Measurements from ENCODE around the gene MOSPD3. TPM values are rescaled to one million over a fixed set of nuclear protein-coding genes. Genes with fewer than 3 reads are reported as not detected.

The MOSPD3 gene
- total and polyA plus RNA-seq, 8 donors, result 4.0 to 30.7 (median 20.4) TPM; not detected in 1

- Histone ChIP-seq H3K9me3 (no peaks in the 10 kb centered on the region), H3K27ac (peak overlapping the region in 2 of 5 donors; percentile 88 to 98), H3K4me1 (peaks cover 9 to 22% (median 20%) of the 10 kb centered on the region in 4 donors), H3K4me3 (peak overlapping the region; percentile 70 to 89 (median 86)), H3K36me3 (peaks cover 0 to 22% (median 14%) of the 10 kb centered on the region in 4 donors), H3K27me3 (no peaks in the 10 kb centered on the region)
- 85 to 96% (median 88%) methylated on average over 7 to 13 of the region's 13 CpGs for WGBS, 5 donors
- DNase-seq, result no peak
- TF ChIP-seq CTCF (IDR thresholded peaks at IDR 0.05) (no peak), POLR2AphosphoS5 (IDR thresholded peaks at IDR 0.05) (no peak), POLR2A (IDR thresholded peaks at IDR 0.05) (no peak), EP300 (IDR thresholded peaks at IDR 0.05) (no peak)
- intact Hi-C loops (cut with DNase I; ENCODE audit: low total_unique reads), result no loop called here
Observed at GRCh38 chr7:100613412-100614175, 1.3 kb downstream of the MOSPD3 start.

GRCh38 chr7:100614308-100614861 lies 2.0 kb downstream of the MOSPD3 start:
- peaks cover 9 to 22% (median 20%) of the 10 kb centered on the region in 4 donors for H3K4me1 ChIP-seq
- 80 to 90% (median 84%) methylated on average over 6 of the region's 6 CpGs for WGBS, 5 donors
- no peak for DNase-seq
- H3K9me3 ChIP-seq, result no peaks in the 10 kb centered on the region
- H3K27ac ChIP-seq, result no peak overlapping the region
- TF ChIP-seq EP300 (IDR thresholded peaks at IDR 0.05) (no peak), CTCF (IDR thresholded peaks at IDR 0.05) (no peak), POLR2A (IDR thresholded peaks at IDR 0.05) (no peak), POLR2AphosphoS5 (IDR thresholded peaks at IDR 0.05) (no peak)
- peaks cover 0 to 22% (median 14%) of the 10 kb centered on the region in 4 donors for H3K36me3 ChIP-seq
- no peaks in the 10 kb centered on the region for H3K27me3 ChIP-seq
- intact Hi-C loops (cut with DNase I; ENCODE audit: low total_unique reads), result no loop called here
- H3K4me3 ChIP-seq, result no peak overlapping the region

GRCh38 chr7:100620239-100620638 lies 7.9 kb downstream of the MOSPD3 start:
- DNase-seq, result no peak
- H3K9me3 ChIP-seq, result no peaks in the 10 kb centered on the region
- H3K27me3 ChIP-seq, result no peaks in the 10 kb centered on the region
- H3K4me1 ChIP-seq, result no peaks in the 10 kb centered on the region
- WGBS, 5 donors, result 86 to 97% (median 93%) methylated on average over 5 to 6 of the region's 6 CpGs
- peaks cover 0 to 15% (median 9%) of the 10 kb centered on the region in 4 donors for H3K36me3 ChIP-seq
- no peak for TF ChIP-seq EP300 (IDR thresholded peaks at IDR 0.05)
- H3K27ac ChIP-seq, result no peak overlapping the region
- intact Hi-C loops (cut with DNase I; ENCODE audit: low total_unique reads), result no loop called here
- H3K4me3 ChIP-seq, result no peak overlapping the region

- no peak overlapping the region for H3K4me3 ChIP-seq
- TF ChIP-seq POLR2AphosphoS5 (IDR thresholded peaks at IDR 0.05) (no peak), POLR2A (IDR thresholded peaks at IDR 0.05) (no peak)
- 91 to 97% (median 93%) methylated on average over 21 to 23 of the region's 23 CpGs for WGBS, 5 donors
- peaks cover 0 to 10% (median 3%) of the 10 kb centered on the region in 4 donors for H3K36me3 ChIP-seq
- H3K27me3 ChIP-seq, result no peaks in the 10 kb centered on the region
- H3K27ac ChIP-seq, result no peak overlapping the region
- no peak for DNase-seq
- H3K4me1 ChIP-seq, result no peaks in the 10 kb centered on the region
- no peaks in the 10 kb centered on the region for H3K9me3 ChIP-seq
- intact Hi-C loops (cut with DNase I; ENCODE audit: low total_unique reads), result no loop called here
Observed at GRCh38 chr7:100620804-100621203, 8.5 kb downstream of the MOSPD3 start.

- no peak for DNase-seq
- Histone ChIP-seq H3K4me3 (no peak overlapping the region), H3K27me3 (no peaks in the 10 kb centered on the region), H3K27ac (no peak overlapping the region), H3K9me3 (no peaks in the 10 kb centered on the region), H3K36me3 (peaks cover 0 to 6% (median 2%) of the 10 kb centered on the region in 4 donors), H3K4me1 (peaks cover 1 to 7% (median 5%) of the 10 kb centered on the region in 4 donors)
- TF ChIP-seq POLR2AphosphoS5 (IDR thresholded peaks at IDR 0.05) (no peak), POLR2A (IDR thresholded peaks at IDR 0.05) (no peak), CTCF (IDR thresholded peaks at IDR 0.05) (no peak), EP300 (IDR thresholded peaks at IDR 0.05) (no peak)
- 77 to 80% (median 78%) methylated on average over 8 of the region's 8 CpGs for WGBS, 5 donors
- intact Hi-C loops (cut with DNase I; ENCODE audit: low total_unique reads), result no loop called here
Observed at GRCh38 chr7:100621554-100621953, 9.2 kb downstream of the MOSPD3 start.

Measured in stomach (tissue), 9 donors.